ENCODE measurements around the gene KCNMA1.

The KCNMA1 gene

DNA sequence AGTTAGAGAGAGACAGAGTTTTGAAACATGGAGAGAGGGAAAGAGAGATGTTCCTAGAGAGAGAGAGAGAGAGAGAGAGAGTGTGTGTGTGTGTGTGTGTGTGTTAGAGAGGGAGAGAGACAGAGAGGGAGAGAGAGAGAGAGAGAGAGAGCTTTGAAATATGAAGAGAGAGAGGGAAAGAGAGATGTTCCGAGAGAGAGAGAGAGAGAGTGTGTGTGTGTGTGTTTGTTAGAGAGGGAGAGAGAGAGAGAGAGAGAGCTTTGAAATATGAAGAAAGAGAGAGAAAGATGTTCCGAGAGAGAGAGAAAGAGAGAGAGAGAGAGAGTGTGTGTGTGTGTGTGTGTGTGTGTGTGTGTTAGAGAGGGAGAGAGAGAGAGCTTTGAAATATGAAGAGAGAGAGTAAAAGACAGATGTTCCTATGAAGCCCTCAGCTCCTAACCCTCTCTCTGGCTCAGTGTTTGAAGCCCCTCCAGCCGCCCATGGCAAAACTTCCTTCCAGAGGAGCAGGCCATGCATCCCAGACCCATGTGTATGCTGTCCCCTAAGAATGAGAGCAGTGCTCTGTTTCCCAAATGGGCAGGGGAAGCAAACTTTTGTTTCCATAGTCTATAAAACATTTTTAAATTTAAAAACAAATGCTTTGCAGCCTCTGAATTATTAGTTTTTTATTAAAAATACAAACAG lies 130.9 kb downstream of the KCNMA1 start:
- Histone ChIP-seq H3K27me3 (ENCODE audit: control insufficient read depth in 2 of 2, insufficient read depth in 2 of 2, low read length in 2 of 2) (no peaks in the 10 kb centered on the region), H3K36me3 (ENCODE audit: control insufficient read depth in 2 of 2, insufficient read depth in 2 of 2, low read length in 2 of 2) (no peaks in the 10 kb centered on the region), H3K27ac (ENCODE audit: low read depth in 2 of 2, low read length in 2 of 2) (peak overlapping the region in 1 of 2 donors; percentile 40), H3K4me3 (ENCODE audit: low read length in 2 of 2) (no peak overlapping the region), H3K4me1 (ENCODE audit: control insufficient read depth in 2 of 2, insufficient read depth in 2 of 2, low read length in 2 of 2) (no peaks in the 10 kb centered on the region), H3K9me3 (ENCODE audit: control insufficient read depth in 2 of 2, low read length in 2 of 2) (no peaks in the 10 kb centered on the region), H3K9ac (ENCODE audit: low read depth in 1 of 2, low read length in 2 of 2) (no peak overlapping the region)

DNA sequence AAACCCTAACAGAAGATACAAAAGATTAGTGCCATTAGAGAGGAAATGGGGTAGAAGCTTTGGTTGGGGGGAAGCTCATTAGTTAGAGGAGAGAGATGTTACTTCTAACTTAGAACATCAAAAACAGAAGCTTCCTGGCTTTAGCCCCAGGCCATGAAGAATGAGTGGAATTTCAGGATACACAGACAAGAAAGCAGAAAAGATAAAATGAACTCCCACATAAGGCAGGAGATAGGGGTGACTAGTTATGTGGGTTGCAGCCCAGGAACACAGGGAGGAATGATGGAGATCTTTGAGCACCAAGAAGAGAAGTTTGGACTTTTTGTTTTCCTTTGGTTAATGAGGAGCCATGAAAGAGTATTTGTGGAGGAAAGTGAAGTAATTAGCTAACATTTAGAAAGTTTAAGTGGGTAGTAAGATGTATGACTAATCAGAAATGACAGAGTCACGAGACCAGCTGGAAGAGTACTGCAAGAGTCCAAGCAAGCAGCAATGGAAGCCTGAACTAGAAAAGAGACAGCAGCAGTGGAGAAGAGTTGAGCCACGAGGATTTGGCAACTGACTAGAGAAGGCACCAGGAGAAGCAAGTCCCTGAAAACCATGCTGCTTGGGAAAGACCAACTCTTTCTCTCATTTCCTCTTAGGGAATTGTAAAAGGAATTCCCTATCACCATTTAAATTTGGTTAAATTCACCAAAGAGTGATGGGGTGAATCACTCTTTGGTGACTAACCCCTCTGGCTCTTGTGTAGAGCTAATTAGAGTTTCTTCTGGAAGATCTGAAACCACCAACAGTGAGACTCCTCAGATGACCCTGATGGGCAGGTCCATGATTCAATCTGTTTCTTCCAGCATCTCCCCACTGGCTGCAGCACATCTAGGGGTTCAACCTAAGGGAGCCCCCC lies 131.9 kb downstream of the KCNMA1 start:
- H3K27me3 ChIP-seq (ENCODE audit: control insufficient read depth in 2 of 2, insufficient read depth in 2 of 2, low read length in 2 of 2), result no peaks in the 10 kb centered on the region
- H3K9me3 ChIP-seq (ENCODE audit: control insufficient read depth in 2 of 2, low read length in 2 of 2), result no peaks in the 10 kb centered on the region
- no peak overlapping the region for H3K27ac ChIP-seq (ENCODE audit: low read depth in 2 of 2, low read length in 2 of 2)
- H3K4me3 ChIP-seq (ENCODE audit: low read length in 2 of 2), result no peak overlapping the region
- H3K4me1 ChIP-seq (ENCODE audit: control insufficient read depth in 2 of 2, insufficient read depth in 2 of 2, low read length in 2 of 2), result no peaks in the 10 kb centered on the region
- no peaks in the 10 kb centered on the region for H3K36me3 ChIP-seq (ENCODE audit: control insufficient read depth in 2 of 2, insufficient read depth in 2 of 2, low read length in 2 of 2)
- no peak overlapping the region for H3K9ac ChIP-seq (ENCODE audit: low read depth in 1 of 2, low read length in 2 of 2)

DNA sequence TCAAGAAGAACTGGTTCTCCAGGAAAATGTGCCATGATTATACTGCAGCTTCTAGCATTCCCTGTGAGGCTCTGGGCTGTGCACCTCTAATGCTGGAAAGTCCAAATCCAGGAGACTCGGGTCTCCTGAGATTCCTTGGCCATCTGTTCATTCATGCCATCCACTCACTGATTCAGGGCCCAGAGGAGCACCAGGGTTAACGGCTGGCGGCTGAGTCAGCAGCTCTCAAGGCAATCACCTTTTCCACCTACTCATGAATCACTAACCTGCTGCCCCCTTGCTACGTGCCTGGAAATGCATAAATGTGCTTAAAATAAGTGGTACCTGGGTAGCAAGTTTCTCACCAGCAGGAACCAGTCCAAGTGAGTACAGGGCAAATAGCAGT lies 132.7 kb downstream of the KCNMA1 start:
- no peak overlapping the region for H3K27ac ChIP-seq (ENCODE audit: low read depth in 2 of 2, low read length in 2 of 2)
- no peaks in the 10 kb centered on the region for H3K36me3 ChIP-seq (ENCODE audit: control insufficient read depth in 2 of 2, insufficient read depth in 2 of 2, low read length in 2 of 2)
- H3K27me3 ChIP-seq (ENCODE audit: control insufficient read depth in 2 of 2, insufficient read depth in 2 of 2, low read length in 2 of 2), result no peaks in the 10 kb centered on the region
- no peaks in the 10 kb centered on the region for H3K9me3 ChIP-seq (ENCODE audit: control insufficient read depth in 2 of 2, low read length in 2 of 2)
- no peak overlapping the region for H3K9ac ChIP-seq (ENCODE audit: low read depth in 1 of 2, low read length in 2 of 2)
- H3K4me3 ChIP-seq (ENCODE audit: low read length in 2 of 2), result no peak overlapping the region
- no peaks in the 10 kb centered on the region for H3K4me1 ChIP-seq (ENCODE audit: control insufficient read depth in 2 of 2, insufficient read depth in 2 of 2, low read length in 2 of 2)

DNA sequence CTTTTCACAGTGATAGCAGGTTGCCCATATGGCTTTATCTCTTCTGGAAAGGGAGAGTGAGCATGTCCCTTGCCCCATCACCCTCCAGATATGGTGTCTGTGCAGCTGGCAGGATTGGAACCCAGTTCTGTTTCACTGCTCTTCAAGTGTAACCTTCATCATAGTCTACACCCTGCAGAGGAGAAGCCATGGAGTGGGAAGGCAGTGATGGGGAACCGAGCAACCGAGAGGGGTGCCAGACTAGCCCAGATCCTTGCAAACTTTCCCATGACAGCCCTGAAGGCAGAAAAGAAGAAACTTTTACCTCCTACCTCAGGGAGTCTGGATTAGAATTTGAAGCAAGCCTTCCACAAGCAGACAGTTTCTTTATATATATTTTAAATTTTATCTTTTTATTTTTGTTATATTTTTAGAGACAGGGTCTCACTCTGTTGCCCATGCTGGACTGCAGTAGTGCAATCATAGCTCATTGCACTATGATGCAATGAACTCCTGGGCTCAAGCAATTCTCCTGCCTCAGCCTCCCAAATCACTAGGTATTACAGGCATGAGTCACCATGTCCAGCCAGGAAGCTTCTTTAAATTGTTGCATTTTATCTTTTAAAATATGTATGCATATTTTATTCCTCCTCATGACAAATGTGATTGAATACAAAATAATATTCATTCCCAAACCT lies 133.3 kb downstream of the KCNMA1 start:
- Histone ChIP-seq H3K27me3 (ENCODE audit: control insufficient read depth in 2 of 2, insufficient read depth in 2 of 2, low read length in 2 of 2) (no peaks in the 10 kb centered on the region), H3K4me1 (ENCODE audit: control insufficient read depth in 2 of 2, insufficient read depth in 2 of 2, low read length in 2 of 2) (no peaks in the 10 kb centered on the region), H3K36me3 (ENCODE audit: control insufficient read depth in 2 of 2, insufficient read depth in 2 of 2, low read length in 2 of 2) (no peaks in the 10 kb centered on the region), H3K9me3 (ENCODE audit: control insufficient read depth in 2 of 2, low read length in 2 of 2) (no peaks in the 10 kb centered on the region), H3K27ac (ENCODE audit: low read depth in 2 of 2, low read length in 2 of 2) (no peak overlapping the region), H3K4me3 (ENCODE audit: low read length in 2 of 2) (no peak overlapping the region), H3K9ac (ENCODE audit: low read depth in 1 of 2, low read length in 2 of 2) (no peak overlapping the region)

DNA sequence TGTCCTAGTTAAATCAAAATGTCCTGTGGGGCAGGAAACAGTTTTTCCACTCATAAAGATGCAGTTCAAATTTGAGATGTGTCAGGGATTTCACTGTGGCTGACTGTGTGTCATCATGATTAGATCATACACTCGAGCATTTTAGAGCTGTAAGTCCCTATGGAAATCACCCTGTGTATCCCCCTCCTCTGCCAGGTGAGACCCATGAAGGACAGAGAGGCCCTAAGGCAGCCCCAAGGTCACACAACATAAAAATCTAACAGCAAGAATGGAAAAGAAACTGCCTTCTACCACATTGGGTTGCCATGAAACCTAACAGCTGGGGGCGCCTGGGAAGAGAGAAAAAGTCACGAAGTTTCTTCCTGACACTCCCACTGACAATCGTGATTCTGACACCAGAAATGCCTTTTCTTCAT lies 135.8 kb downstream of the KCNMA1 start:
- H3K4me3 ChIP-seq (ENCODE audit: low read length in 2 of 2), result no peak overlapping the region
- H3K4me1 ChIP-seq (ENCODE audit: control insufficient read depth in 2 of 2, insufficient read depth in 2 of 2, low read length in 2 of 2), result peaks cover 0 to 4% of the 10 kb centered on the region in 2 donors
- no peak overlapping the region for H3K9ac ChIP-seq (ENCODE audit: low read depth in 1 of 2, low read length in 2 of 2)
- H3K27ac ChIP-seq (ENCODE audit: low read depth in 2 of 2, low read length in 2 of 2), result no peak overlapping the region
- H3K9me3 ChIP-seq (ENCODE audit: control insufficient read depth in 2 of 2, low read length in 2 of 2), result no peaks in the 10 kb centered on the region
- no peaks in the 10 kb centered on the region for H3K36me3 ChIP-seq (ENCODE audit: control insufficient read depth in 2 of 2, insufficient read depth in 2 of 2, low read length in 2 of 2)
- no peaks in the 10 kb centered on the region for H3K27me3 ChIP-seq (ENCODE audit: control insufficient read depth in 2 of 2, insufficient read depth in 2 of 2, low read length in 2 of 2)

DNA sequence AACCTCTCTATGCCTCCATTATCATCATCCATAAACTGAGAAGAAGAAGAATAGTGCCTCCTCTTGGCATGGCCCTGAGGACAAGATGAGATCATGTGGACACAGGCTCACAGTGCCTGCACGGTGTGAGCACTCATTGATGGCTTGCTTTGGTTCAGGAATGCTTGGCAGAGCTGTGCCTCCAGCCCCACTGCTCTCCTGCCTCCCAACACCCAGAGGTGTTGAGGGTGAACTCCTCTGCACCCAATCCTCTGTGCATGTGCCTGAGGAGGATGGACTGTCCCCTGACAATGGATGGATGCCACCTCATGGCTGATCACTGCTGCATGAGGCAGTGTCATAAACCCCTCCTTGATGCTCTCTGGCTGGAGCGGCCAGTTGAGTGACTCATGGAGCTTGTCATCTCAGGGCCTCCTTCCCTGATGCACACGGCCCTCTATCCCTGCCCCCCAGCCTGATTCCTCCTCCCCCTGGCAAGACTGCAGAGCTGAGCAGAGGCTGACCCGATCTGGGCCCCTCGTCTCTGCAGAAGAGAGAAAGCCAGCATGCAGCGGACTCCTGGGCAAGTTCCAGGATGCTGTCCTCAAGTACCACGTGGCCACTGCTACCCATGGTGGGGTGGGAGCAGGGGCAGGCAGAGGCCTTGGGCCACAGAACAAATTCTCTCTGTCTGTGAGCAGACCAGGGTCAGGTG lies 136.3 kb downstream of the KCNMA1 start:
- H3K27me3 ChIP-seq (ENCODE audit: control insufficient read depth in 2 of 2, insufficient read depth in 2 of 2, low read length in 2 of 2), result no peaks in the 10 kb centered on the region
- peak overlapping the region in 1 of 2 donors; percentile 1 for H3K27ac ChIP-seq (ENCODE audit: low read depth in 2 of 2, low read length in 2 of 2)
- H3K9me3 ChIP-seq (ENCODE audit: control insufficient read depth in 2 of 2, low read length in 2 of 2), result no peaks in the 10 kb centered on the region
- no peak overlapping the region for H3K4me3 ChIP-seq (ENCODE audit: low read length in 2 of 2)
- no peak overlapping the region for H3K9ac ChIP-seq (ENCODE audit: low read depth in 1 of 2, low read length in 2 of 2)
- H3K36me3 ChIP-seq (ENCODE audit: control insufficient read depth in 2 of 2, insufficient read depth in 2 of 2, low read length in 2 of 2), result no peaks in the 10 kb centered on the region
- H3K4me1 ChIP-seq (ENCODE audit: control insufficient read depth in 2 of 2, insufficient read depth in 2 of 2, low read length in 2 of 2), result peaks cover 0 to 4% of the 10 kb centered on the region in 2 donors

DNA sequence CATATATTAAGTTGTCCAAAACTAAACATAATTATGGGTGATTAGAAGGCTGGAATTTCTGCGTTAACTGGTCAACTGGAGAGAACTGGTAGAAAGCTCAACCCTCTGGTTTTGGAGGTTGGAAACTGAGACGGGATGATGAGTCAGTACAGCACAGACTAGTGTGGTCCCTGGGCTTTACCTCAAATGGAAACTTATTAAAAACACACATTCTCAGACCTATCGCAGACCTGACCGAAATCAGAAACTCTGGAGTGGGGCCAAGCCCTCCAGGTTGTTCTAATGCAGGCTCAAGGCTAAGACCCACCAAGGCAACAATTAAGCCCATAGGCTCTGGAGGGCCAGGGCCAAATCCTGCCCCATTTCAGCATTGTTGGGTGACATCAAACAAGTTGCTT lies 136.9 kb downstream of the KCNMA1 start:
- H3K9ac ChIP-seq (ENCODE audit: low read depth in 1 of 2, low read length in 2 of 2), result no peak overlapping the region
- H3K27ac ChIP-seq (ENCODE audit: low read depth in 2 of 2, low read length in 2 of 2), result peak overlapping the region in 1 of 2 donors; percentile 1
- no peak overlapping the region for H3K4me3 ChIP-seq (ENCODE audit: low read length in 2 of 2)
- no peaks in the 10 kb centered on the region for H3K27me3 ChIP-seq (ENCODE audit: control insufficient read depth in 2 of 2, insufficient read depth in 2 of 2, low read length in 2 of 2)
- no peaks in the 10 kb centered on the region for H3K9me3 ChIP-seq (ENCODE audit: control insufficient read depth in 2 of 2, low read length in 2 of 2)
- H3K36me3 ChIP-seq (ENCODE audit: control insufficient read depth in 2 of 2, insufficient read depth in 2 of 2, low read length in 2 of 2), result no peaks in the 10 kb centered on the region
- peaks cover 0 to 4% of the 10 kb centered on the region in 2 donors for H3K4me1 ChIP-seq (ENCODE audit: control insufficient read depth in 2 of 2, insufficient read depth in 2 of 2, low read length in 2 of 2)

DNA sequence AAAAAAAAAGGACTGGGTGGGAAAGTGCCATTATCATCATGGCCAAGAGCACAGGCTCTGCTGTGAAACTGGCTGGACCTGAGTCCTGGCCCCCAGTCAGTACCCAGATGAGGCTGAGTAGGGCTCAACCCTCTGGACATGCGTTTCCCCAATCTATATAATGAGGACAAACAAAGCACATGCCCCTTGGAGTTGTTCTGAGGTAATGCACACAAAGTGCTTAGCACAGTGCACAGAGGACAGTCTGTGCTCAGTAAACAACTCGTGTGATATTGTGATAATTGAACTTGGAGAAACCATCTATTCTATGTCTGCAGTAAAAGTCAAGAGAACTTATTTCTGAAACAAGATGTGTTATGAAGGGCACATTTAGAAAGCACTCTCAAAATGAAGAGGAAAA lies 138.8 kb downstream of the KCNMA1 start:
- no peaks in the 10 kb centered on the region for H3K9me3 ChIP-seq (ENCODE audit: control insufficient read depth in 2 of 2, low read length in 2 of 2)
- H3K27me3 ChIP-seq (ENCODE audit: control insufficient read depth in 2 of 2, insufficient read depth in 2 of 2, low read length in 2 of 2), result no peaks in the 10 kb centered on the region
- peaks cover 0 to 4% of the 10 kb centered on the region in 2 donors for H3K4me1 ChIP-seq (ENCODE audit: control insufficient read depth in 2 of 2, insufficient read depth in 2 of 2, low read length in 2 of 2)
- no peak overlapping the region for H3K27ac ChIP-seq (ENCODE audit: low read depth in 2 of 2, low read length in 2 of 2)
- H3K36me3 ChIP-seq (ENCODE audit: control insufficient read depth in 2 of 2, insufficient read depth in 2 of 2, low read length in 2 of 2), result no peaks in the 10 kb centered on the region
- H3K9ac ChIP-seq (ENCODE audit: low read depth in 1 of 2, low read length in 2 of 2), result no peak overlapping the region
- H3K4me3 ChIP-seq (ENCODE audit: low read length in 2 of 2), result no peak overlapping the region

DNA sequence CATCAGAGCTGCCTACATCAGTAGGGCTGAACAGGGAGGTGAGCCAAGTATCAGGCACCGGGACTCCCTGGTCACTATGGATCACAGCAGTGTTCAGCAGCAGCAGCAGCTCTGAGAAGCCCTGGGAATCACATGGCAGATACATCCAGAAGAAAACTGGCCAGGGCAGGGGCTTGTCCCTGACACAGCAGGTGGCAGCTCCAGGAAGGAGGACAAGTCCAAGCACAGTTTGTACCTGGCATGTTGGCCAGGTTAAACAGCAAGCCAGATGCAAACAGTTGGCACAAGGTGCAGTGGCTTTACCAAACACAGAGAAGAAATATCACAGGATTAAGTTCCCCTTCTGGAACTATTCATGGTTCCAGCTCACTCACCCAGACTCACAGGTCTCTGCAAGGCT lies 139.4 kb downstream of the KCNMA1 start:
- Histone ChIP-seq H3K27ac (ENCODE audit: low read depth in 2 of 2, low read length in 2 of 2) (no peak overlapping the region), H3K4me3 (ENCODE audit: low read length in 2 of 2) (no peak overlapping the region), H3K4me1 (ENCODE audit: control insufficient read depth in 2 of 2, insufficient read depth in 2 of 2, low read length in 2 of 2) (peaks cover 0 to 4% of the 10 kb centered on the region in 2 donors), H3K27me3 (ENCODE audit: control insufficient read depth in 2 of 2, insufficient read depth in 2 of 2, low read length in 2 of 2) (no peaks in the 10 kb centered on the region), H3K9ac (ENCODE audit: low read depth in 1 of 2, low read length in 2 of 2) (no peak overlapping the region), H3K36me3 (ENCODE audit: control insufficient read depth in 2 of 2, insufficient read depth in 2 of 2, low read length in 2 of 2) (no peaks in the 10 kb centered on the region), H3K9me3 (ENCODE audit: control insufficient read depth in 2 of 2, low read length in 2 of 2) (no peaks in the 10 kb centered on the region)
